ENCODE results near the gene CAD. TPM values are rescaled to one million over a fixed set of nuclear protein-coding genes. Genes with fewer than 3 reads are reported as not detected.
"Not testable (repeated sequence)": the region's sequence is repeated elsewhere in the genome, so short reads cannot be mapped to it uniquely, and the experiment has no call there.

Gene CAD
- total RNA-seq, 1 donor from 2014 or later, result 25.0 TPM

GRCh38 chr2:27271631-27272340, 54.6 kb downstream of the CAD start:
- Histone ChIP-seq H3K36me3 (no peaks in the 10 kb centered on the region), H3K9me3 (no peaks in the 10 kb centered on the region), H3K27me3 (no peaks in the 10 kb centered on the region), H3K4me1 (no peaks in the 10 kb centered on the region), H3K4me3 (no peak overlapping the region), H3K27ac (no peak overlapping the region)
- DNase-seq (ENCODE audit: extremely low spot score in 2 of 2), result no peak
- no peak for TF ChIP-seq POLR2AphosphoS5 (IDR thresholded peaks at IDR 0.05; ENCODE audit: insufficient read depth in 1 of 2, low read depth in 1 of 2)
- no peak for TF ChIP-seq POLR2A (IDR thresholded peaks at IDR 0.05)
- no peak for TF ChIP-seq CTCF (IDR thresholded peaks at IDR 0.05)
- intact Hi-C loops (cut with DNase I), result no loop called here

- intact Hi-C loops (cut with DNase I); H3K27me3 ChIP-seq; H3K4me3 ChIP-seq; H3K9me3 ChIP-seq; H3K36me3 ChIP-seq; DNase-seq (ENCODE audit: extremely low spot score in 2 of 2); H3K4me1 ChIP-seq; H3K27ac ChIP-seq: not testable (repeated sequence)
These were observed 55.7 kb downstream of the CAD start for GRCh38 chr2:27272537-27273522.

GRCh38 chr2:27275211-27276150, 58.3 kb downstream of the CAD start, which contains the start of gene DNAJC5G:
Gene DNAJC5G, plus strand, starts transcription at chr2:27275433. Its CDS starts 1,296 bp downstream, at chr2:27276729.
- no peaks in the 10 kb centered on the region for H3K36me3 ChIP-seq
- no peaks in the 10 kb centered on the region for H3K4me1 ChIP-seq
- H3K27ac ChIP-seq, result no peak within 1 kb of the TSS
- DNase-seq (ENCODE audit: extremely low spot score in 2 of 2), result no peak
- intact Hi-C loops (cut with DNase I), result loop anchor here (2.0 kb wide), 1 partner anchor 25 kb away; no protein-coding TSS in a partner anchor
- H3K4me3 ChIP-seq, result no peak within 1 kb of the TSS
- no peaks in the 10 kb centered on the region for H3K27me3 ChIP-seq
- H3K9me3 ChIP-seq, result no peaks in the 10 kb centered on the region
- TF ChIP-seq POLR2A (IDR thresholded peaks at IDR 0.05), result no peak
- no peak for TF ChIP-seq POLR2AphosphoS5 (IDR thresholded peaks at IDR 0.05; ENCODE audit: insufficient read depth in 1 of 2, low read depth in 1 of 2)
- TF ChIP-seq CTCF (IDR thresholded peaks at IDR 0.05), result no peak

- H3K36me3 ChIP-seq, result no peaks in the 10 kb centered on the region
- no peaks in the 10 kb centered on the region for H3K9me3 ChIP-seq
- TF ChIP-seq CTCF (IDR thresholded peaks at IDR 0.05) (no peak), POLR2A (IDR thresholded peaks at IDR 0.05) (no peak), POLR2AphosphoS5 (IDR thresholded peaks at IDR 0.05; ENCODE audit: insufficient read depth in 1 of 2, low read depth in 1 of 2) (no peak)
- no peak overlapping the region for H3K27ac ChIP-seq
- intact Hi-C loops (cut with DNase I), result no loop called here
- H3K4me3 ChIP-seq, result no peak overlapping the region
- no peak for DNase-seq (ENCODE audit: extremely low spot score in 2 of 2)
- H3K27me3 ChIP-seq, result no peaks in the 10 kb centered on the region
- no peaks in the 10 kb centered on the region for H3K4me1 ChIP-seq
These were observed 60.8 kb downstream of the CAD start for GRCh38 chr2:27278010-27278409.

- Histone ChIP-seq H3K4me1 (no peaks in the 10 kb centered on the region), H3K36me3 (no peaks in the 10 kb centered on the region), H3K27ac (no peak overlapping the region), H3K27me3 (no peaks in the 10 kb centered on the region), H3K4me3 (no peak overlapping the region), H3K9me3 (no peaks in the 10 kb centered on the region)
- no peak for DNase-seq (ENCODE audit: extremely low spot score in 2 of 2)
- intact Hi-C loops (cut with DNase I), result loop anchor here (5.0 kb wide), 1 partner anchor 184 kb away; no protein-coding TSS in a partner anchor
- TF ChIP-seq POLR2A (IDR thresholded peaks at IDR 0.05) (no peak), CTCF (IDR thresholded peaks at IDR 0.05) (no peak), POLR2AphosphoS5 (IDR thresholded peaks at IDR 0.05; ENCODE audit: insufficient read depth in 1 of 2, low read depth in 1 of 2) (no peak)
These were observed 63.7 kb downstream of the CAD start for GRCh38 chr2:27280826-27281225.
